Activated CD8-positive, alpha-beta memory T cell treated with anti-CD3 and anti-CD28 coated beads, Interleukin-2, amount 10 ng/mL, durations not matched to agents 7 days and 5 days (primary cell): ENCODE measurements around the gene RAB31. TPM values are rescaled to one million over a fixed set of nuclear protein-coding genes. Genes with fewer than 3 reads are reported as not detected.
"Not testable (repeated sequence)": the region's sequence is repeated elsewhere in the genome, so short reads cannot be mapped to it uniquely, and the experiment has no call there.

ENCODE experiments used
- ATAC-seq: fragments of 150-1000 bp; cut with Tn5 transposase; one replicate; pipeline ENCODE4 v1.10.0; 2021; ENCODE audit warnings: moderate library complexity
- CTCF ChIA-PET: fragments of 350-600 bp; sonication (Branson Sonifier 250); formaldehyde crosslinking; loops from one replicate; lab custom pipeline; 2021; ENCODE audit warnings: antibody characterized with exemption; lab: Charles Lee
- DNase-seq: peaks from one replicate; pipeline ENCODE4 v3.0.0-alpha.2; 2020
- H3K27ac Mint-ChIP-seq: one replicate; pipeline ENCODE4 v1.8.0; 2021; ENCODE audit warnings: mild to moderate bottlenecking, mixed read lengths
- H3K27me3 Mint-ChIP-seq: one replicate; pipeline ENCODE4 v1.8.0; 2021; ENCODE audit warnings: mixed read lengths
- H3K36me3 Mint-ChIP-seq: one replicate; pipeline ENCODE4 v1.8.0; 2021; ENCODE audit warnings: mild to moderate bottlenecking, mixed read lengths
- H3K4me1 Mint-ChIP-seq: one replicate; pipeline ENCODE4 v1.8.0; 2021; ENCODE audit warnings: mixed read lengths
- H3K4me3 Mint-ChIP-seq: one replicate; pipeline ENCODE4 v1.8.0; 2021; ENCODE audit warnings: mild to moderate bottlenecking, moderate library complexity, mixed read lengths
- H3K9me3 Mint-ChIP-seq: one replicate; pipeline ENCODE4 v1.8.0; 2022; ENCODE audit warnings: low read depth, mixed read lengths
- total RNA-seq, 2 experiments: library from RNA; stranded (reverse); gene quantifications; one replicate each; pipeline ENCODE4 v1.2.3, GENCODE V29; 2021

RAB31 gene, protein sequence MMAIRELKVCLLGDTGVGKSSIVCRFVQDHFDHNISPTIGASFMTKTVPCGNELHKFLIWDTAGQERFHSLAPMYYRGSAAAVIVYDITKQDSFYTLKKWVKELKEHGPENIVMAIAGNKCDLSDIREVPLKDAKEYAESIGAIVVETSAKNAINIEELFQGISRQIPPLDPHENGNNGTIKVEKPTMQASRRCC
- not detected for total RNA-seq

DNA sequence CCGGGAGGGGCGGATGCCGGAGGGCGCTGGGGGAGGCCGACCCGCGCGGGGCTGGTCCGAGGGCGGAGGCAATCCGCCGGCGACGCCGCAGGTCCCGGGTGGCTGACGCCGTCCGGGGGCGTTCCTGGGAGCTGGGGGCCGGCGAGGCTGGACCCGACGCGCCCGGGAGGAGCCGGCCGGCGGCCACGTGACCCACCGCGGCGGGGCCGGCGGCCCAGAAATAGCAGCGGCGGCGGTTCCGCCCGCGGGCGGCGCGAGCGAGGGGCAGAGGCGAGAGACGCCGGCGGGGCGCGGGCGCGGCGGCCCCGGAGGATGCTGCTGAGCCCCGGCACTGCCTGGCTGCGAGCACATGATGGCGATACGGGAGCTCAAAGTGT, at the start of gene RAB31:
Gene RAB31, plus strand, starts transcription at position 245 of the 377 bp plus-strand sequence. Its CDS starts 105 bp downstream, at position 350.
- Mint-ChIP-seq H3K4me1 (peaks cover 43% of the 10 kb centered on the region), H3K9me3 (no peaks in the 10 kb centered on the region), H3K27ac (no peak within 1 kb of the TSS), H3K27me3 (peaks cover 84% of the 10 kb centered on the region), H3K36me3 (peaks cover 2% of the 10 kb centered on the region), H3K4me3 (peak within 1 kb of the TSS; percentile 62)
- CTCF ChIA-PET: interaction anchor here (0.8 kb wide), 1 partner anchor 10 kb away, joined by 3 read pairs; no protein-coding TSS in a partner anchor
- ATAC-seq: peak; percentile 48
- DNase-seq: no peak

- no peaks in the 10 kb centered on the region for H3K36me3 Mint-ChIP-seq
- no peaks in the 10 kb centered on the region for H3K9me3 Mint-ChIP-seq
- CTCF ChIA-PET: interaction anchor here (1.4 kb wide), 1 partner anchor 44 kb away, joined by 4 read pairs; no protein-coding TSS in a partner anchor
- H3K4me1 Mint-ChIP-seq: no peaks in the 10 kb centered on the region
- ATAC-seq (no peak), DNase-seq (no peak)
- no peak overlapping the region for H3K27ac Mint-ChIP-seq
- H3K27me3 Mint-ChIP-seq: no peaks in the 10 kb centered on the region
- H3K4me3 Mint-ChIP-seq: no peak overlapping the region
These were observed 48.4 kb upstream of the RAB31 start for GRCh38 chr18:9659499-9660375.

- CTCF ChIA-PET: interaction anchor here (1.4 kb wide), 1 partner anchor 46 kb away, joined by 4 read pairs; no protein-coding TSS in a partner anchor
These were observed 46.5 kb upstream of the RAB31 start for GRCh38 chr18:9661564-9661963.

GRCh38 chr18:9663377-9663776, 44.7 kb upstream of the RAB31 start:
- Mint-ChIP-seq H3K9me3 (no peaks in the 10 kb centered on the region), H3K4me1 (no peaks in the 10 kb centered on the region), H3K4me3 (no peak overlapping the region), H3K36me3 (no peaks in the 10 kb centered on the region), H3K27me3 (peaks cover 5% of the 10 kb centered on the region), H3K27ac (no peak overlapping the region)
- DNase-seq (no peak), ATAC-seq (no peak)
- CTCF ChIA-PET: no interaction called here

More at GRCh38 chr18:9661564-9661963, 46.5 kb upstream of the RAB31 start:
- no peak for DNase-seq
- Mint-ChIP-seq H3K36me3 (no peaks in the 10 kb centered on the region), H3K27ac (no peak overlapping the region), H3K27me3 (peaks cover 3% of the 10 kb centered on the region), H3K4me1 (no peaks in the 10 kb centered on the region), H3K4me3 (no peak overlapping the region), H3K9me3 (no peaks in the 10 kb centered on the region)
- ATAC-seq: no peak

DNA sequence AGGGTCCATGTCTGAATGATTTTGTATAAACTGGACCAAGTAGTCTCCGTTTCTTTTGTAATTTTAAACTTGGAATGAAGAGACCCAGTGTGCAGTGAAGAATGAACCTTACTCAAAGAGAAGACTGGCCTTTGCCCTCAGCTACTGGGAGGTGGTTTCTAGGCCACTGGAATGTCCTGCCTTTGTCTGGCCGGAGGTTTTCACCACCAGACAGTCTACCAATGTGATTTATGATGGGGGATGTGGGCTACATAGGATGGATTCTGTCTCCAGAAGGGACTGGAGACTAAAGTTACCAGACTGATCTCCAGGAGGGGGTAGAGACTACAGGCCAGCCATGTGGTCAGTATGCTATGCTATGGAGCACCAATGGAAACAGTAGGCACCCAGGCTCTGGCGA, 42.8 kb upstream of the RAB31 start:
- no peaks in the 10 kb centered on the region for H3K36me3 Mint-ChIP-seq
- H3K4me1 Mint-ChIP-seq: no peaks in the 10 kb centered on the region
- peaks cover 5% of the 10 kb centered on the region for H3K27me3 Mint-ChIP-seq
- ATAC-seq (no peak), DNase-seq (no peak)
- no peak overlapping the region for H3K4me3 Mint-ChIP-seq
- no peak overlapping the region for H3K27ac Mint-ChIP-seq
- CTCF ChIA-PET: no interaction called here
- no peaks in the 10 kb centered on the region for H3K9me3 Mint-ChIP-seq

DNA sequence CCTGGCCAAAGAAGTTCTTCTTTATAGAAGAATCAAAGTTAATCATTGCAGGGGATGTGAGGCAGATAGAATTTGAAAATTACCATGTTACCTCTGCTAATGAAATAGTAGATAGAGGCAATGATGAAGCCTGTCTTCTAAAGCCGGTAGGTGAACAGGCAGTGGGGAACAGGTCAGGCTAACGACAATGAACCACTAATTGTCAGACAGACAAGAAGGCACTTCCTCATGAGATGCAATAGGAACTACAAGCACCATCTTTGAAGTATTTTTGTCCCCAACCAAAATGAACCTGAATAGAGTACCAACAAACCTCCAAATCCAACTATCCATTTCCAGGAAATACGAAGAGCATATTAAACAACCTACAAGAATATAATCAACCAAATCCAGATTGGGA, 41.6 kb upstream of the RAB31 start:
- CTCF ChIA-PET: no interaction called here
- H3K9me3 Mint-ChIP-seq: no peaks in the 10 kb centered on the region
- H3K27me3 Mint-ChIP-seq: peaks cover 5% of the 10 kb centered on the region
- no peak overlapping the region for H3K27ac Mint-ChIP-seq
- no peak for DNase-seq
- no peak for ATAC-seq
- no peak overlapping the region for H3K4me3 Mint-ChIP-seq
- H3K36me3 Mint-ChIP-seq: no peaks in the 10 kb centered on the region
- H3K4me1 Mint-ChIP-seq: no peaks in the 10 kb centered on the region

DNA sequence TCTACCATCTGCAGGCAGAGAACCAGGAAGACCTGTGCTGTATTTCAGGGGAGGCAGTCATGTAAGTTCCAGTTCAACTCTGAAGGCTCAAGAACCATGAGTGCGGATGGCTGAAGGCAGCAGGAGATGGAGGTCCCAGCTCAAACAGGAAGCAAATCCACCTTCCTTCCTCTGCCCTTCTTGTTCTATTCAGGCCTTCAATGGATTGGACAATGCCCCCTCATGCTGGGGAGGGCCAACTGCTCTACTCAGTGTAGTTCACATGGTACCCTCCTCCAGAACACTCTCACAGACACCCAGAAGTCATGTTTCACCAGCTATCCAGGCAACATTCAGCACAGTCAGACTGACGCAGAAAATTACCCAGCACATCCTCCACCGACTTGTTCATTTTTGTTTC, 39.1 kb upstream of the RAB31 start:
- no peaks in the 10 kb centered on the region for H3K9me3 Mint-ChIP-seq
- H3K36me3 Mint-ChIP-seq: no peaks in the 10 kb centered on the region
- no peak overlapping the region for H3K27ac Mint-ChIP-seq
- no peak overlapping the region for H3K4me3 Mint-ChIP-seq
- no peak for ATAC-seq
- DNase-seq: no peak
- peaks cover 12% of the 10 kb centered on the region for H3K27me3 Mint-ChIP-seq
- CTCF ChIA-PET: no interaction called here
- H3K4me1 Mint-ChIP-seq: peaks cover 7% of the 10 kb centered on the region

- Mint-ChIP-seq H3K4me1 (peaks cover 7% of the 10 kb centered on the region), H3K27ac (no peak overlapping the region), H3K36me3 (no peaks in the 10 kb centered on the region), H3K9me3 (no peaks in the 10 kb centered on the region), H3K4me3 (no peak overlapping the region), H3K27me3 (peaks cover 31% of the 10 kb centered on the region)
- no peak for ATAC-seq
- CTCF ChIA-PET: interaction anchor here (0.9 kb wide), 1 partner anchor 12 kb away, joined by 3 read pairs; no protein-coding TSS in a partner anchor
- no peak for DNase-seq
These were observed 36.9 kb upstream of the RAB31 start for GRCh38 chr18:9671214-9671613.

- Mint-ChIP-seq H3K4me3 (no peak overlapping the region), H3K4me1 (peaks cover 7% of the 10 kb centered on the region), H3K36me3 (no peaks in the 10 kb centered on the region), H3K27me3 (peaks cover 35% of the 10 kb centered on the region), H3K9me3 (no peaks in the 10 kb centered on the region), H3K27ac (no peak overlapping the region)
- CTCF ChIA-PET: interaction anchor here (0.8 kb wide), 1 partner anchor 61 kb away, joined by 3 read pairs; no protein-coding TSS in a partner anchor
- ATAC-seq: peak; percentile 83
- peak; percentile 51 for DNase-seq
These were observed 34.5 kb upstream of the RAB31 start for GRCh38 chr18:9673296-9674251.

- H3K4me1 Mint-ChIP-seq, ATAC-seq, CTCF ChIA-PET, H3K36me3 Mint-ChIP-seq, H3K27ac Mint-ChIP-seq, DNase-seq, H3K4me3 Mint-ChIP-seq, H3K9me3 Mint-ChIP-seq: not testable (repeated sequence)
- H3K27me3 Mint-ChIP-seq: peaks cover 58% of the 10 kb centered on the region
These were observed 29.9 kb upstream of the RAB31 start for GRCh38 chr18:9678216-9678615.

DNA sequence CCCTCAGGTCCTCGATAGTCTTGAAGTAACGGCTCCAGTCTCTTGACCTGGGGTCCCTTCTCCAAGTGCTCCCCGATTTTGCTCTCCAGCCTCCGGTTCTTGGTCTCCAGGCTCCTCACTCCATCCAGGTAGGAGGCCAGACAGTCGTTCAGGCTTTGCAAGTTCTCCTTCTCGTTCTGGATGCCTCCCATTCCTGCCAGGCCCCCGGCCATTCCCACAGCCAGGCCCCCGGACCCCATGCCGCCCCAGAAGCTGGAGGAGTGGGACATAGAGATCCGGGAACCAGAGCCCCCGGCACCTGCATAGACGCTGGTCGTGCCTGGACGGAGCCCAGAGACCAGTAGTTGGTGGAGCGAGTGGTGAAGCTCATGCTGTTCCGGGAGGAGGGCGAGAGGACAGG, 29.0 kb upstream of the RAB31 start:
- Mint-ChIP-seq H3K4me1 (no peaks in the 10 kb centered on the region), H3K27ac (no peak overlapping the region), H3K27me3 (peaks cover 61% of the 10 kb centered on the region), H3K36me3 (no peaks in the 10 kb centered on the region), H3K9me3 (no peaks in the 10 kb centered on the region), H3K4me3 (no peak overlapping the region)
- DNase-seq: no peak
- CTCF ChIA-PET: no interaction called here
- no peak for ATAC-seq

- Mint-ChIP-seq H3K27me3 (peaks cover 55% of the 10 kb centered on the region), H3K27ac (no peak overlapping the region), H3K4me3 (no peak overlapping the region), H3K4me1 (peaks cover 9% of the 10 kb centered on the region), H3K9me3 (no peaks in the 10 kb centered on the region), H3K36me3 (no peaks in the 10 kb centered on the region)
- DNase-seq (no peak), ATAC-seq (no peak)
- CTCF ChIA-PET: no interaction called here
These were observed 26.9 kb upstream of the RAB31 start for GRCh38 chr18:9681217-9681616.

DNA sequence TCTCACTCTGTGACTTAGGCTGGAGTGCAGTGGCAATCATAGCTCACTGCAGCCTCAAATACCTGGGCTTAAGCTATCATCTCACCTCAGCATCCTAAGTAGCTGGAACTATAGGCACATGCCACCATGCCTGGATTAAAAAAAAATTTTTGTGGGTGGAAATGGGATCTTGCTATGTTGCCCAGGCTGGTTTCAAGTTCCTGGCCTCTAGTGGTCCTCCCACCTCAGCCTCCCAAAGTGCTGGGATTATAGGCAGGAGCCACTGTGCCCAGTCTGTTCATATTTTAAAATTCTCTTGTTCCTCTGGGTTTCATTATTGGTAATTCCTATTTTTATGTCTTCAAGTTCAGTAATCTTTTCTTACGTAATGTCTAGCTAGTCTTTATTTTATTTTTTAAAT, 25.5 kb upstream of the RAB31 start:
- Mint-ChIP-seq H3K27ac (no peak overlapping the region), H3K4me1 (peaks cover 9% of the 10 kb centered on the region), H3K36me3 (no peaks in the 10 kb centered on the region), H3K4me3 (no peak overlapping the region), H3K27me3 (peaks cover 53% of the 10 kb centered on the region), H3K9me3 (no peaks in the 10 kb centered on the region)
- no peak for DNase-seq
- CTCF ChIA-PET: interaction anchor here (1.0 kb wide), 1 partner anchor 11 kb away, joined by 3 read pairs; no protein-coding TSS in a partner anchor
- no peak for ATAC-seq
